T-helper 22 cell (primary cell): ENCODE measurements around the gene TBC1D2.
"Not testable (repeated sequence)": the region's sequence is repeated elsewhere in the genome, so short reads cannot be mapped to it uniquely, and the experiment has no call there.

Experiments used
- DNase-seq: peaks from one replicate; pipeline ENCODE4 v3.0.0-alpha.2; 2020; ENCODE audit warnings: low read depth

The TBC1D2 gene

GRCh38 chr9:98255578-98256296 is at the start of gene TBC1D2:
Gene TBC1D2, minus strand, starts transcription at chr9:98255649. Its CDS starts 108 bp downstream, at chr9:98255541.
- peak; percentile 93 for DNase-seq

- no peak for DNase-seq
Observed at GRCh38 chr9:98304381-98304780, 48.9 kb upstream of the TBC1D2 start.

GRCh38 chr9:98303633-98304125 is 48.2 kb upstream of the TBC1D2 start:
- DNase-seq: no peak

- DNase-seq: no peak
Observed at GRCh38 chr9:98302938-98303632, 47.6 kb upstream of the TBC1D2 start.

GRCh38 chr9:98302150-98302549 is 46.7 kb upstream of the TBC1D2 start:
- DNase-seq: no peak

GRCh38 chr9:98300611-98301010 is 45.2 kb upstream of the TBC1D2 start:
- no peak for DNase-seq

- DNase-seq: no peak
Observed at GRCh38 chr9:98298476-98298875, 43.0 kb upstream of the TBC1D2 start.

- no peak for DNase-seq
Observed at GRCh38 chr9:98295824-98296223, 40.4 kb upstream of the TBC1D2 start.

- DNase-seq: no peak
Observed at GRCh38 chr9:98291820-98292219, 36.4 kb upstream of the TBC1D2 start.

GRCh38 chr9:98290411-98290810 is 35.0 kb upstream of the TBC1D2 start:
- no peak for DNase-seq

GRCh38 chr9:98289614-98290201 is 34.3 kb upstream of the TBC1D2 start:
- DNase-seq: no peak

GRCh38 chr9:98288881-98289280 is 33.4 kb upstream of the TBC1D2 start:
- DNase-seq: no peak

GRCh38 chr9:98287384-98287783 is 31.9 kb upstream of the TBC1D2 start:
- DNase-seq: no peak

GRCh38 chr9:98285446-98285845 is 30.0 kb upstream of the TBC1D2 start:
- no peak for DNase-seq

- no peak for DNase-seq
Observed at GRCh38 chr9:98284754-98285153, 29.3 kb upstream of the TBC1D2 start.

GRCh38 chr9:98283143-98283542 is 27.7 kb upstream of the TBC1D2 start:
- DNase-seq: not testable (repeated sequence)

GRCh38 chr9:98281281-98281680 is 25.8 kb upstream of the TBC1D2 start:
- DNase-seq: no peak

- no peak for DNase-seq
Observed at GRCh38 chr9:98280574-98280973, 25.1 kb upstream of the TBC1D2 start.

GRCh38 chr9:98280162-98280561 is 24.7 kb upstream of the TBC1D2 start:
- DNase-seq: no peak

- no peak for DNase-seq
Observed at GRCh38 chr9:98276907-98277469, 21.5 kb upstream of the TBC1D2 start.

GRCh38 chr9:98275159-98275558 is 19.7 kb upstream of the TBC1D2 start:
- DNase-seq: no peak

GRCh38 chr9:98272083-98272482 is 16.6 kb upstream of the TBC1D2 start:
- DNase-seq: no peak

GRCh38 chr9:98271479-98271878 is 16.0 kb upstream of the TBC1D2 start:
- no peak for DNase-seq
